H1 (cell line): ENCODE results near the gene MIER2. TPM values are rescaled to one million over a fixed set of nuclear protein-coding genes. Genes with fewer than 3 reads are reported as not detected.

Experiments
- ATF3 ChIP-seq: IDR thresholded peaks from 2 replicates; pipeline ENCODE4 v1.6.1; 2011; ENCODE audit warnings: low read depth, mild to moderate bottlenecking, low read length; ENCODE audit not compliant: insufficient read depth
- BACH1 ChIP-seq: IDR thresholded peaks from 2 replicates; pipeline ENCODE4 v1.6.1; 2012; ENCODE audit warnings: low read length, improper control_type of control experiment
- BRCA1 ChIP-seq: IDR thresholded peaks from 2 replicates; pipeline ENCODE4 v1.6.1; 2012; ENCODE audit warnings: low read depth, low read length, improper control_type of control experiment
- CBX5 ChIP-seq: fragments of 300-800, 300-1000 bp; sonication (generic); IDR thresholded peaks from 2 replicates; pipeline ENCODE4 v1.7.1; 2016; ENCODE audit warnings: antibody characterized with exemption, low read length, low read depth
- CHD7 ChIP-seq: fragments of 300-600 bp; sonication (generic); IDR thresholded peaks from 2 replicates; pipeline ENCODE4 v1.7.1; 2012; ENCODE audit warnings: low read length, moderate library complexity, mild to moderate bottlenecking, inconsistent platforms; ENCODE audit not compliant: insufficient replicate concordance
- EP300 ChIP-seq, 2 experiments: IDR thresholded peaks; 1 replicate in 1 of 2; 2 replicates in 1 of 2; pipeline ENCODE4 v1.6.1; 2011 to 2012; ENCODE audit warnings: low read depth in 2 of 2, low read length in 2 of 2, mild to moderate bottlenecking in 2 of 2, borderline replicate concordance in 1 of 2, inconsistent platforms in 1 of 2, moderate library complexity in 1 of 2
- FOSL1 ChIP-seq: IDR thresholded peaks from 2 replicates; pipeline ENCODE4 v1.6.1; 2011; ENCODE audit warnings: mild to moderate bottlenecking, low read depth, low read length, moderate library complexity; ENCODE audit not compliant: insufficient read depth
- HDAC6 ChIP-seq: IDR thresholded peaks from one replicate; pipeline ENCODE4 v1.7.1; 2012; ENCODE audit warnings: low read depth, mild to moderate bottlenecking, inconsistent platforms, low read length, moderate library complexity
- KDM5A ChIP-seq: fragments of 200-600 bp; IDR thresholded peaks from 2 replicates; pipeline ENCODE4 v1.7.1; 2012; ENCODE audit warnings: mild to moderate bottlenecking, low read length, inconsistent platforms, mixed read lengths
- RAD21 ChIP-seq, 2 experiments: IDR thresholded peaks in 1 of 2; conservative IDR thresholded peaks in 1 of 2; 2 replicates each; pipeline ENCODE4 v1.6.1; 2011; ENCODE audit warnings: low read depth in 2 of 2, low read length in 2 of 2, improper control_type of control experiment in 1 of 2, inconsistent platforms in 1 of 2, mild to moderate bottlenecking in 1 of 2, moderate library complexity in 1 of 2
- TAF1 ChIP-seq: IDR thresholded peaks from 2 replicates; pipeline ENCODE4 v1.6.1; 2011; ENCODE audit warnings: mild to moderate bottlenecking, low read depth, low read length
- polyA plus RNA-seq, 7 experiments: library from polyadenylated mRNA; depleted of rRNA in 3 of 7; stranded (reverse) in 5 of 7; unstranded in 2 of 7; fragments of >200 nt in 5 of 7; fragments of 200-250 nt in 2 of 7; gene quantifications; 1 replicate in 5 of 7; 2 replicates in 1 of 7; 4 replicates in 1 of 7; pipeline versions ENCODE4 v1.2.1 to v1.2.3, GENCODE V29; 2011 to 2013; ENCODE audit warnings: missing spikeins in 2 of 7, mixed read lengths in 2 of 7
- total RNA-seq: library from RNA; stranded (reverse); fragmentation: NEBNext Ultra II Directional; extraction: Animal tissue kit (Norgen Biotek cat#: 25700); gene quantifications from 2 replicates; pipeline ENCODE4 v1.2.1, GENCODE V29; 2021

MIER2 gene
- total and polyA plus RNA-seq, 2 of the 8 experiments (the other 6 are each of a cell fraction or from before 2014, with no cell fraction given): 30.3 to 48.3 TPM

DNA sequence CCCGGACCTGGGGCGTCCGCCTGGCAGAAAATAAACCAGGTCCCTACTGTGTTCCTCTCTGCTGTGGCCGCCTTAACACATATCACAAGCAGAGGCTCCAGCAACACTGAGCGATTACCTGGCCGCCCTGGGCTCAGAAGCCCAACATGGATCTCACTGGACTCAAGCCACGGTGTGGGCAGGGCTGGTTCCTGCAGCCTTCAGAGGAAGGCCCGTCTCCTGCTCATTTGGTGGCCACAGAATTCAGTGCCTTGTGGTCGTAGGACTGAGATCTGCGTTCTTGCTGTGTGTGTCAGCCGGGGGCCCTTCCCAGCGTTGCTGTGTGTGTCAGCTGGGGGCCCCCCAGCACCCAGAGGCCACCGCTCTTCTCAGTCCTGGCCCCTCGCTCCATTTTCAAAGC is 34.1 kb upstream of the MIER2 start (continued):
- TF ChIP-seq CHD7: no peak
- TF ChIP-seq BRCA1: no peak
- TF ChIP-seq FOSL1: no peak
- no peak for TF ChIP-seq BACH1
- TF ChIP-seq HDAC6: no peak
- TF ChIP-seq ATF3: no peak
- no peak for TF ChIP-seq TAF1
- TF ChIP-seq RAD21 (IDR thresholded peaks at IDR 0.05 in 1 of 2, conservative IDR thresholded peaks at IDR 0.05 in 1 of 2; ENCODE audit: low read depth in 2 of 2, low read length in 2 of 2): no peak
- TF ChIP-seq EP300 (IDR thresholded peaks at IDR 0.05; ENCODE audit: borderline replicate concordance in 1 of 2, low read depth in 2 of 2, low read length in 2 of 2): no peak
- TF ChIP-seq CBX5: no peak
- TF ChIP-seq KDM5A: no peak
